HCT116 (cell line): ENCODE results near the gene THRAP3. TPM values are rescaled to one million over a fixed set of nuclear protein-coding genes. Genes with fewer than 3 reads are reported as not detected.

ENCODE experiments used
- ATAC-seq: fragments of 200-7000 bp; cut with Tn5 transposase; 2 replicates; pipeline ENCODE4 v1.9.1; 2020; ENCODE audit warnings: mild to moderate bottlenecking, moderate library complexity
- BruUV-seq: library from RNA; stranded (reverse); fragments of 400-500 nt; replicated peaks from 2 replicates; lab custom pipeline; 2021; lab: Mats Ljungman, UMichigan
- CTCF ChIA-PET: fragments of 300-600 bp; sonication (Branson Sonifier 250); formaldehyde crosslinking; loops from one replicate; lab custom pipeline; 2021; ENCODE audit warnings: antibody characterized with exemption; lab: Charles Lee
- POLR2A ChIA-PET: fragments of 300-600, 350-600 bp; sonication (Branson Sonifier 250); formaldehyde crosslinking; loops from one replicate; lab custom pipeline; 2021; ENCODE audit warnings: antibody characterized with exemption; lab: Charles Lee
- RAD21 ChIA-PET, 2 experiments: fragments of 300-600 bp; sonication (Branson Sonifier 250); formaldehyde crosslinking; loops; one replicate each; lab custom pipeline; 2023; ENCODE audit warnings: low total read pairs in 2 of 2; ENCODE audit not compliant: uncharacterized antibody in 2 of 2, unreplicated experiment in 2 of 2, low non-redundant PET in 1 of 2; lab: Charles Lee
- DNase-seq: peaks from one replicate; pipeline ENCODE4 v3.0.0-alpha.2; 2010; ENCODE audit warnings: low read depth, low spot score
- H2AFZ ChIP-seq: fragments of 200-600 bp; shearing (Covaris generic), sonication (generic); 2 replicates; pipeline ENCODE4 v1.6.1; 2017; ENCODE audit warnings: low read depth, mixed run types, mixed read lengths, antibody characterized with exemption, low read length; ENCODE audit not compliant: poor library complexity, severe bottlenecking
- H3K27ac ChIP-seq: 2 replicates; pipeline ENCODE4 v1.5.1; 2012; ENCODE audit warnings: low read depth, low read length
- H3K27me3 ChIP-seq: fragments of 200-600 bp; sonication (generic); 2 replicates; pipeline ENCODE4 v1.6.1; 2016; ENCODE audit warnings: mixed run types, low read length, mixed read lengths; ENCODE audit not compliant: insufficient read depth
- H3K36me3 ChIP-seq, 2 experiments: fragments of 200-500 bp in 1 of 2; fragments of 200-600 bp in 1 of 2; sonication (Bioruptor generic) in 1 of 2; sonication (generic) in 1 of 2; 2 replicates each; pipeline versions ENCODE4 v1.5.1 to v1.6.1; 2014 to 2016; ENCODE audit warnings: low read length in 2 of 2, inconsistent platforms in 1 of 2, mixed read lengths in 1 of 2, mixed run types in 1 of 2; ENCODE audit not compliant: insufficient read depth in 2 of 2, control insufficient read depth in 1 of 2
- H3K4me1 ChIP-seq, 2 experiments: fragments of 200-600 bp in 1 of 2; sonication (generic) in 1 of 2; 2 replicates each; pipeline versions ENCODE4 v1.5.1 to v1.6.1; 2012 to 2017; ENCODE audit warnings: low read length in 2 of 2, inconsistent platforms in 1 of 2, mild to moderate bottlenecking in 1 of 2, mixed read lengths in 1 of 2, mixed run types in 1 of 2, moderate library complexity in 1 of 2; ENCODE audit not compliant: insufficient read depth in 2 of 2, control insufficient read depth in 1 of 2
- H3K4me2 ChIP-seq: fragments of 200-600 bp; sonication (generic); 2 replicates; pipeline ENCODE4 v1.6.1; 2017; ENCODE audit warnings: mixed run types, low read length, mixed read lengths
- H3K4me3 ChIP-seq, 2 experiments: fragments of 200-600 bp in 1 of 2; sonication (generic) in 1 of 2; replicated peaks in 1 of 2; 2 replicates each; pipeline ENCODE4 v1.5.1; 2011 to 2016; ENCODE audit warnings: low read length in 2 of 2, control low read depth in 1 of 2, low read depth in 1 of 2, mild to moderate bottlenecking in 1 of 2, mixed read lengths in 1 of 2, mixed run types in 1 of 2
- H3K79me2 ChIP-seq: fragments of 200-600 bp; sonication (generic); 2 replicates; pipeline ENCODE4 v1.6.1; 2017; ENCODE audit warnings: mild to moderate bottlenecking, mixed run types, low read length, moderate library complexity, mixed read lengths; ENCODE audit not compliant: insufficient read depth
- H3K9ac ChIP-seq: fragments of 200-600 bp; sonication (generic); 2 replicates; pipeline ENCODE4 v1.6.1; 2016; ENCODE audit warnings: low read length, mixed read lengths
- H3K9me2 ChIP-seq: fragments of 200-600 bp; sonication (generic), shearing (Covaris generic); 2 replicates; pipeline ENCODE4 v1.6.1; 2017; ENCODE audit warnings: mixed run types, mild to moderate bottlenecking, moderate library complexity; ENCODE audit not compliant: insufficient read depth
- H3K9me3 ChIP-seq, 2 experiments: fragments of 200-500 bp in 1 of 2; fragments of 200-600 bp in 1 of 2; sonication (Bioruptor generic) in 1 of 2; sonication (generic) in 1 of 2; 2 replicates each; pipeline ENCODE4 v1.6.1; 2014 to 2017; ENCODE audit warnings: low read length in 2 of 2, mixed read lengths in 2 of 2, inconsistent platforms in 1 of 2, low read depth in 1 of 2, mild to moderate bottlenecking in 1 of 2, mixed run types in 1 of 2, moderate library complexity in 1 of 2; ENCODE audit not compliant: control insufficient read depth in 1 of 2, insufficient read depth in 1 of 2
- H4K20me1 ChIP-seq: fragments of 200-600 bp; sonication (generic), shearing (Covaris generic); 2 replicates; pipeline ENCODE4 v1.6.1; 2017; ENCODE audit warnings: mixed run types, mild to moderate bottlenecking, moderate library complexity; ENCODE audit not compliant: insufficient read depth
- ATF3 ChIP-seq: IDR thresholded peaks from 2 replicates; pipeline ENCODE4 v1.6.1; 2012
- CBX3 ChIP-seq: IDR thresholded peaks from 2 replicates; pipeline ENCODE4 v1.6.1; 2012; ENCODE audit warnings: low read depth
- CEBPB ChIP-seq: IDR thresholded peaks from 2 replicates; pipeline ENCODE4 v1.6.1; 2012; ENCODE audit warnings: low read depth
- EGR1 ChIP-seq: IDR thresholded peaks from 2 replicates; pipeline ENCODE4 v1.6.1; 2012; ENCODE audit warnings: low read depth
- ELF1 ChIP-seq: IDR thresholded peaks from 2 replicates; pipeline ENCODE4 v1.6.1; 2012; ENCODE audit warnings: low read depth, borderline replicate concordance
- EZH2phosphoT487 ChIP-seq: fragments of 200-600 bp; IDR thresholded peaks from 2 replicates; pipeline ENCODE4 v1.6.1; 2018; ENCODE audit warnings: antibody characterized with exemption, borderline replicate concordance
- FOSL1 ChIP-seq: IDR thresholded peaks from 2 replicates; pipeline ENCODE4 v1.6.1; 2012; ENCODE audit warnings: low read depth
- JUND ChIP-seq: IDR thresholded peaks from 2 replicates; pipeline ENCODE4 v1.6.1; 2012
- RAD21 ChIP-seq: IDR thresholded peaks from 2 replicates; pipeline ENCODE4 v1.6.1; 2012; ENCODE audit warnings: low read depth, mild to moderate bottlenecking
- SIN3A ChIP-seq: IDR thresholded peaks from 2 replicates; pipeline ENCODE4 v1.6.1; 2012; ENCODE audit warnings: low read depth
- SP1 ChIP-seq: IDR thresholded peaks from 2 replicates; pipeline ENCODE4 v1.6.1; 2012; ENCODE audit warnings: low read depth
- SRF ChIP-seq: IDR thresholded peaks from 2 replicates; pipeline ENCODE4 v1.6.1; 2012; ENCODE audit warnings: low read depth
- TCF7L2 ChIP-seq: IDR thresholded peaks from 2 replicates; pipeline ENCODE4 v1.7.0; 2011; ENCODE audit warnings: borderline replicate concordance, inconsistent platforms; ENCODE audit not compliant: insufficient read depth, insufficient read length; ENCODE audit errors: extremely low read depth
- YY1 ChIP-seq: IDR thresholded peaks from 2 replicates; pipeline ENCODE4 v1.6.1; 2011; ENCODE audit warnings: low read length, low read depth, moderate library complexity, mild to moderate bottlenecking; ENCODE audit not compliant: insufficient replicate concordance; ENCODE audit errors: extremely low read depth
- ZFX ChIP-seq: fragments of 450-650 bp; IDR thresholded peaks from 2 replicates; pipeline ENCODE4 v1.6.1; 2017
- ZNF274 ChIP-seq: fragments of 200-500 bp; sonication (Bioruptor generic); IDR thresholded peaks from 2 replicates; pipeline ENCODE4 v1.6.1; 2014; ENCODE audit warnings: mild to moderate bottlenecking, low read depth, low read length, inconsistent platforms
- intact Hi-C: fragments of 100-400 bp; cut with micrococcal nuclease; formaldehyde crosslinking; loops from 2 replicates; pipeline ENCODE4 v1.10.0; 2022
- total RNA-seq: library from RNA; stranded (reverse); gene quantifications from one replicate; pipeline ENCODE4 v1.2.1, GENCODE V29; 2021; ENCODE audit not compliant: unreplicated experiment
- TF ChIP-seq, protein P1 (sequence below): IDR thresholded peaks from 2 replicates; pipeline ENCODE4 v1.6.1; 2012; ENCODE audit warnings: low read depth
- TF ChIP-seq, protein P2 (sequence below), 3 experiments: fragments of 200-600 bp in 1 of 3; sonication (generic) in 1 of 3; IDR thresholded peaks in 2 of 3; conservative IDR thresholded peaks in 1 of 3; 2 replicates each; pipeline ENCODE4 v1.5.1; 2012 to 2017; ENCODE audit warnings: low read depth in 2 of 3, low read length in 2 of 3, antibody characterized with exemption in 1 of 3, borderline replicate concordance in 1 of 3, control low read depth in 1 of 3, mild to moderate bottlenecking in 1 of 3, mixed read lengths in 1 of 3, mixed run types in 1 of 3, moderate library complexity in 1 of 3; ENCODE audit not compliant: insufficient read depth in 1 of 3
- TF ChIP-seq, protein P3 (sequence below): IDR thresholded peaks from 2 replicates; pipeline ENCODE4 v1.6.1; 2012

The THRAP3 gene
- total RNA-seq, 1 experiment from 2014 or later = 144 TPM

DNA sequence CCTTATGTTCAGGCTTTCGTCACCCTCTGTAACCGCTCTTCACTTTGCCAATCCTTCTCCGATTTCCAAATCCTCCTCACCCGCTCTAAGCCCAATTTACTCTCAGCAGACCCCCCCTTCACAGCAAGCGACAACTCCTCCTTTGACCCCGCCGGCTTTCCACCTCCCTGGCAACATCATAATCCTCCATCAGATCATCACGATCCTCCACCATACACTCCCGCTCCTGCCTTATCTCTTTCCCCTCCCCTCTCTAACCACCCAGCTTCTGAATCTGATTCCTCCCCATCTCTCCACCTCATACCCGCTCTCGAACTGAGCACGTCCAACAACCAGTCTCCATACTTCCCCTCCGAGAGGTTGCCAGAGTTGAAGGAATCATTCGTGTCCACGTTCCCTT is 106.7 kb downstream of the THRAP3 start:
- BruUV-seq = no TSS peak
- intact Hi-C loops = no loop called here
- Histone ChIP-seq H3K4me3 (no peak overlapping the region), H3K79me2 (no peaks in the 10 kb centered on the region), H3K4me1 (peaks cover 9 to 28% of the 10 kb centered on the region in 2 experiments), H4K20me1 (no peaks in the 10 kb centered on the region), H3K27ac (no peak overlapping the region), H3K9me2 (no peaks in the 10 kb centered on the region), H3K9ac (no peak overlapping the region), H3K4me2 (no peak overlapping the region), H3K9me3 (no peaks in the 10 kb centered on the region), H3K27me3 (no peaks in the 10 kb centered on the region), H3K36me3 (no peaks in the 10 kb centered on the region), H2AFZ (no peak overlapping the region)
- DNase-seq (no peak), ATAC-seq (no peak)
- ChIA-PET CTCF (no interaction called here), POLR2A (no interaction called here), RAD21 (no interaction called here)
- TF ChIP-seq ELF1 (no peak), SP1 (no peak), ZFX (no peak), SIN3A (no peak), FOSL1 (no peak), RAD21 (no peak), ATF3 (no peak), CBX3 (no peak), ZNF274 (no peak), SRF (no peak), CEBPB (no peak), TCF7L2 (no peak), EGR1 (no peak), YY1 (no peak), EZH2phosphoT487 (no peak), JUND (no peak)
- TF ChIP-seq, protein P1, sequence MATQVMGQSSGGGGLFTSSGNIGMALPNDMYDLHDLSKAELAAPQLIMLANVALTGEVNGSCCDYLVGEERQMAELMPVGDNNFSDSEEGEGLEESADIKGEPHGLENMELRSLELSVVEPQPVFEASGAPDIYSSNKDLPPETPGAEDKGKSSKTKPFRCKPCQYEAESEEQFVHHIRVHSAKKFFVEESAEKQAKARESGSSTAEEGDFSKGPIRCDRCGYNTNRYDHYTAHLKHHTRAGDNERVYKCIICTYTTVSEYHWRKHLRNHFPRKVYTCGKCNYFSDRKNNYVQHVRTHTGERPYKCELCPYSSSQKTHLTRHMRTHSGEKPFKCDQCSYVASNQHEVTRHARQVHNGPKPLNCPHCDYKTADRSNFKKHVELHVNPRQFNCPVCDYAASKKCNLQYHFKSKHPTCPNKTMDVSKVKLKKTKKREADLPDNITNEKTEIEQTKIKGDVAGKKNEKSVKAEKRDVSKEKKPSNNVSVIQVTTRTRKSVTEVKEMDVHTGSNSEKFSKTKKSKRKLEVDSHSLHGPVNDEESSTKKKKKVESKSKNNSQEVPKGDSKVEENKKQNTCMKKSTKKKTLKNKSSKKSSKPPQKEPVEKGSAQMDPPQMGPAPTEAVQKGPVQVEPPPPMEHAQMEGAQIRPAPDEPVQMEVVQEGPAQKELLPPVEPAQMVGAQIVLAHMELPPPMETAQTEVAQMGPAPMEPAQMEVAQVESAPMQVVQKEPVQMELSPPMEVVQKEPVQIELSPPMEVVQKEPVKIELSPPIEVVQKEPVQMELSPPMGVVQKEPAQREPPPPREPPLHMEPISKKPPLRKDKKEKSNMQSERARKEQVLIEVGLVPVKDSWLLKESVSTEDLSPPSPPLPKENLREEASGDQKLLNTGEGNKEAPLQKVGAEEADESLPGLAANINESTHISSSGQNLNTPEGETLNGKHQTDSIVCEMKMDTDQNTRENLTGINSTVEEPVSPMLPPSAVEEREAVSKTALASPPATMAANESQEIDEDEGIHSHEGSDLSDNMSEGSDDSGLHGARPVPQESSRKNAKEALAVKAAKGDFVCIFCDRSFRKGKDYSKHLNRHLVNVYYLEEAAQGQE = no peak
- TF ChIP-seq, protein P2, sequence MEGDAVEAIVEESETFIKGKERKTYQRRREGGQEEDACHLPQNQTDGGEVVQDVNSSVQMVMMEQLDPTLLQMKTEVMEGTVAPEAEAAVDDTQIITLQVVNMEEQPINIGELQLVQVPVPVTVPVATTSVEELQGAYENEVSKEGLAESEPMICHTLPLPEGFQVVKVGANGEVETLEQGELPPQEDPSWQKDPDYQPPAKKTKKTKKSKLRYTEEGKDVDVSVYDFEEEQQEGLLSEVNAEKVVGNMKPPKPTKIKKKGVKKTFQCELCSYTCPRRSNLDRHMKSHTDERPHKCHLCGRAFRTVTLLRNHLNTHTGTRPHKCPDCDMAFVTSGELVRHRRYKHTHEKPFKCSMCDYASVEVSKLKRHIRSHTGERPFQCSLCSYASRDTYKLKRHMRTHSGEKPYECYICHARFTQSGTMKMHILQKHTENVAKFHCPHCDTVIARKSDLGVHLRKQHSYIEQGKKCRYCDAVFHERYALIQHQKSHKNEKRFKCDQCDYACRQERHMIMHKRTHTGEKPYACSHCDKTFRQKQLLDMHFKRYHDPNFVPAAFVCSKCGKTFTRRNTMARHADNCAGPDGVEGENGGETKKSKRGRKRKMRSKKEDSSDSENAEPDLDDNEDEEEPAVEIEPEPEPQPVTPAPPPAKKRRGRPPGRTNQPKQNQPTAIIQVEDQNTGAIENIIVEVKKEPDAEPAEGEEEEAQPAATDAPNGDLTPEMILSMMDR (IDR thresholded peaks at IDR 0.05 in 2 of 3, conservative IDR thresholded peaks at IDR 0.05 in 1 of 3; ENCODE audit: borderline replicate concordance in 1 of 3, insufficient read depth in 1 of 3, low read depth in 2 of 3, low read length in 2 of 3) = no peak
- TF ChIP-seq, protein P3, sequence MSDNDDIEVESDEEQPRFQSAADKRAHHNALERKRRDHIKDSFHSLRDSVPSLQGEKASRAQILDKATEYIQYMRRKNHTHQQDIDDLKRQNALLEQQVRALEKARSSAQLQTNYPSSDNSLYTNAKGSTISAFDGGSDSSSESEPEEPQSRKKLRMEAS = no peak
